D721Med (cell line): ENCODE data around the gene LCAT.
"Not testable (repeated sequence)": the region's sequence is repeated elsewhere in the genome, so short reads cannot be mapped to it uniquely, and the experiment has no call there.

Source experiments
- DNase-seq: peaks from one replicate; pipeline ENCODE4 v3.0.0; 2011; ENCODE audit warnings: low spot score; ENCODE audit not compliant: insufficient read length
- FAIRE-seq: peaks from 2 replicates; lab custom pipeline; 2011; peaks lifted over from hg19 to GRCh38; lab: Jason Lieb, UNC
- TF ChIP-seq, protein P1 (sequence below): IDR thresholded peaks from 2 replicates; pipeline ENCODE4 v1.5.1; 2012; ENCODE audit warnings: mild to moderate bottlenecking, control low read depth; ENCODE audit not compliant: insufficient read depth; ENCODE audit errors: missing control alignments

LCAT gene

GRCh38 chr16:67976205-67976604, 32.3 kb upstream of the LCAT start:
- FAIRE-seq (no peak), DNase-seq (no peak)
- TF ChIP-seq, protein P1, sequence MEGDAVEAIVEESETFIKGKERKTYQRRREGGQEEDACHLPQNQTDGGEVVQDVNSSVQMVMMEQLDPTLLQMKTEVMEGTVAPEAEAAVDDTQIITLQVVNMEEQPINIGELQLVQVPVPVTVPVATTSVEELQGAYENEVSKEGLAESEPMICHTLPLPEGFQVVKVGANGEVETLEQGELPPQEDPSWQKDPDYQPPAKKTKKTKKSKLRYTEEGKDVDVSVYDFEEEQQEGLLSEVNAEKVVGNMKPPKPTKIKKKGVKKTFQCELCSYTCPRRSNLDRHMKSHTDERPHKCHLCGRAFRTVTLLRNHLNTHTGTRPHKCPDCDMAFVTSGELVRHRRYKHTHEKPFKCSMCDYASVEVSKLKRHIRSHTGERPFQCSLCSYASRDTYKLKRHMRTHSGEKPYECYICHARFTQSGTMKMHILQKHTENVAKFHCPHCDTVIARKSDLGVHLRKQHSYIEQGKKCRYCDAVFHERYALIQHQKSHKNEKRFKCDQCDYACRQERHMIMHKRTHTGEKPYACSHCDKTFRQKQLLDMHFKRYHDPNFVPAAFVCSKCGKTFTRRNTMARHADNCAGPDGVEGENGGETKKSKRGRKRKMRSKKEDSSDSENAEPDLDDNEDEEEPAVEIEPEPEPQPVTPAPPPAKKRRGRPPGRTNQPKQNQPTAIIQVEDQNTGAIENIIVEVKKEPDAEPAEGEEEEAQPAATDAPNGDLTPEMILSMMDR: no peak

DNA sequence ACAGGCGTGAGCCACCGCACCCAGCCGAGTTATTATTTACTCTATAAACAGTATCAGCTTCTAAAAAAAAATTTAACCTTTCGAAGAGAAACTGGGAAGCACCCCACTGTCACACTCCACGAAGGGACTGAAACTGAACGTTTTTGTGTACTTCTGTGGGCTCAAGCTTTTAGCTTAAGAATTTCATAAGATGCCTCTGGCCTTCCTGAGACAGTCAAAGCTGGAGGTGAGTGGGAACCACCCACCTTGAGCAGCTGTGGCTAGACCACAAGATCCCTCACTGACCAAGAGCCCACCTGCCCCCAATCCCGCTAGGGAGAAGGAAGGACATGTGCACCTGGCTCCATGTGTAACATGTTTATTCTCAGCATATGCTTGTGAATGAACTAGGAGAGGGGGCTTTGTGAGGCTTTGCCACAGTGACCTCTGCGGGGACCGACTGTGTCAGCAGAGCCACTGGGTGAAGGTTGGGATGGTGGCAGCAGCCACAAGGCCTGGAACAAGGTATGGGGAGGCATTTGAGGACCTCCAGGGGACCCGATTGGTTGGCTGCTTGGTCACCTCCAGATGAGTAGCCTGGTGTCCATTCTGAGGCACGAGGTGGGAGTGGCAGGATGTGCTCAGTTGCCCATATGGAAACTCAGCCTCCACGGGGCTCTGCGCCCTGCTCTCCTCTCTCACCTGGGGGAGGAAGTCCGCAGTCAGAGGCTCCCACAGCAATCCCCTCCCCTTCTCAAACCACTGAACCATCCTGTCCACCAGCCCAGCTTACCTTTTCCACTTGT, 31.6 kb upstream of the LCAT start:
- DNase-seq: no peak
- FAIRE-seq: no peak
- TF ChIP-seq, protein P1: no peak

DNA sequence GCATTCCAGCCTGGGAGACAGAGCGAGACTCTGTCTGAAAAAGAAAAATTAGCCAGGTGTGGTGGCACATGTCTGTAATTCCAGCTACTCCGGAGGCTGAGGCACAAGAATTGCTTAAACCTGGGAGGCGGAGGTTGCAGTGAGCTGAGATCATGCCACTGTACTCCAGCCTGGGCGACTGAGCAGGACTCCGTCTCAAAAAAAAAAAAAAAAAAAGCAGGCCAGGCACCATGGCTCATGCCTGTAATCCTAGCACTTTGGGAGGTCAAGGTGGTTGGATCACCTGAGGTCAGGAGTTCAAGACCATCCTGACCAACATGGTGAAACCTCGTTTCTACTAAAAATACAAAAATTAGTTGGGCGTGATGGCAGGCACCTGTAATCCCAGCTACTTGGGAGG, 28.4 kb upstream of the LCAT start:
- DNase-seq, FAIRE-seq: not testable (repeated sequence)

GRCh38 chr16:67971111-67971510, 27.2 kb upstream of the LCAT start:
- DNase-seq (no peak), FAIRE-seq (no peak)
- TF ChIP-seq, protein P1: no peak

DNA sequence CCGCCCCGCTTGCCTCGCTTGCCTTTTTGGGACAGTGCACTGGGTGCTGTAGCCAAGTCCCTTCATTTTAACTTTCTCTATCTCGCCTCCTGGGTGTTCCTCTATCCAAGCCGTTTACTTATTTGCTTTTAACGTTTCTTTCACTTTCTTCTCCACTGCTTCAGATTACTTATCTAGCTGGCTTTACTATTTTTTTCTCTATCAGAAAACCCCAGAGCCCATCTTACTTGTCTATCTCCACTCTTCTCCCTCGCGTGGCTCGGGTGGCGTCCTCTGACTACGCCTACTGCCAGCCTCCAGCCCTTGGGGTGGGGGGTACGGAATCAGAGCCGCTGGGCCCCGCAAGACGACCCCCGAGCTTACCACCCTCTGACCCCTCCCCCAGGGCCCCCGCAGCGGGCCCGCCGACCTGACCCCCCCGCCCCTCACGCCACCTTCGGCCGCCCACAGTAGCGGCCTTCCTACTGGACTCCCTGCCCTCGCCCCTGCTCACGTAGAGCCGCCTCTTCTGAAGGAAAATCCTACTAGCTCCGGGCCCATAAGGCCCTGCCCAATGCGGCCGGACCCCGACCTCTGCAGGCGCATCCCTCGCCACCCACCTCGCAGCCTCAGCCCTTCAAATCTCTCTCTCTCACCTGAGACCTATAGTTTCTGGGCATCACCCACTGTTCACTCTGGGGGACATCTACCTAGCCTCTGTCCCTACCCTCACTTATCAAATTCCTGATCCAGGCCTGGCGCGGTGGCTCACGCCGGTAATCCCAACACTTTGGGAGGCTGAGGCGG, 25.5 kb upstream of the LCAT start:
- TF ChIP-seq, protein P1: no peak
- FAIRE-seq (no peak), DNase-seq (no peak)

DNA sequence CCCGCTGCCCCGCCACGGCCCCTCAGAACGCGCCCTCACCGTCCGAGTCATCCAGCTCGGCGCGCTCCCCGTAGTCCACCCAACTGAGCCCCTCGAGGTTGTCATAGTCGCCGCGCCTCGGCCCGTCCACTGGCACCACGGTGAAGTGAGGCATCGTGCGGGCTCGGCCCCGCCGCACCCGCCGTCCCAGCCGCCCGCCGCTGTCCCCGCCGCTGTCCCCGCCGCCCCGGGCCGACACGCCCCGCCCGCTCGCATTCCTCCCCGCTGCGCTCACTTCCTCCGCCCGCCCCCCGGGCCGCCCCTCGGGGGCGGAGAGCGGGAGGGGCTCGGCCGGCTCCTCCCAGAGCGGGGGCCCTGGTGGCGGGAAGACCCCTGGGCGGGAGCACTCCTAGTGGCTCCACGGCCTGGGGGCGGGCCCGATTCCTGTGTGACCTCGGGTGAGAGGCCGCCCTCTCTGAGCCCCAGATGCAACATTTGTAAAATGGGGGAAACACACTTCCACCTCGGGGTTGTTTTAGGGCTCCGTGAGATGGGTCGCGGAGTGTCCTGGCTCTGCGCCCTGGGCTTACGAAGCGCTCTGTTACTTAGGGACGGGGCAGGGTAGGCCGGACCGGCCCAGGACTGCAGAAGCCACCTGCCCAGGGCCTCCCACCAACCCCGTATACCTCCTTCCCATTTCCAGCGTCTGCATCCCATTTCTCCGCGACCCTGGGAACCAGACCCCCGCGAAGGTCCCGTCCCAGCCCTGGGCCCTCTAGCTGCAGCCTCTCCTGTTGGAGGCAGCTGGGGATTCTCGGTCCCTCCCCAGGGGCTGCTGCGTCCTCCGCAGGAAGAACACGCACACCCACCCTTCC, 24.7 kb upstream of the LCAT start, which contains the start of gene SLC12A4:
Gene SLC12A4, minus strand, starts transcription at position 238 of the 854 bp plus-strand sequence. Its CDS starts 84 bp downstream, at position 154.
- DNase-seq (peak; percentile 76), FAIRE-seq (no peak)

More for the DNA sequence above, 24.7 kb upstream of the LCAT start, which contains the start of gene SLC12A4:
- TF ChIP-seq, protein P1: no peak
